PFSK-1 (cell line): ENCODE data around the gene GAL3ST3.

Experiments used
- FOXP2 ChIP-seq: optimal IDR thresholded peaks from 2 replicates; pipeline ENCODE3; 2011; ENCODE audit warnings: borderline replicate concordance, control low read depth, inconsistent platforms; ENCODE audit not compliant: insufficient read depth; ENCODE audit errors: extremely low read length, extremely low read depth
- POLR2AphosphoS5 ChIP-seq: IDR thresholded peaks from 2 replicates; pipeline ENCODE4 v1.6.1; 2012; ENCODE audit warnings: low read depth, mild to moderate bottlenecking, control low read depth, low read length, moderate library complexity
- SIN3A ChIP-seq: IDR thresholded peaks from 2 replicates; pipeline ENCODE4 v1.6.1; 2012; ENCODE audit warnings: mild to moderate bottlenecking, low read length, moderate library complexity, borderline replicate concordance; ENCODE audit not compliant: insufficient read depth
- TAF1 ChIP-seq: IDR thresholded peaks from 2 replicates; pipeline ENCODE4 v1.6.1; 2012; ENCODE audit warnings: low read length, control low read depth, borderline replicate concordance; ENCODE audit not compliant: insufficient read depth
- TF ChIP-seq, protein P1 (sequence below), 2 experiments: IDR thresholded peaks; 2 replicates each; pipeline versions ENCODE4 v1.6.1 to v1.8.0; 2011 to 2012; ENCODE audit warnings: low read depth in 2 of 2, low read length in 2 of 2, control low read depth in 1 of 2, inconsistent platforms in 1 of 2, mild to moderate bottlenecking in 1 of 2, moderate library complexity in 1 of 2; ENCODE audit not compliant: insufficient read depth in 1 of 2

The GAL3ST3 gene

DNA sequence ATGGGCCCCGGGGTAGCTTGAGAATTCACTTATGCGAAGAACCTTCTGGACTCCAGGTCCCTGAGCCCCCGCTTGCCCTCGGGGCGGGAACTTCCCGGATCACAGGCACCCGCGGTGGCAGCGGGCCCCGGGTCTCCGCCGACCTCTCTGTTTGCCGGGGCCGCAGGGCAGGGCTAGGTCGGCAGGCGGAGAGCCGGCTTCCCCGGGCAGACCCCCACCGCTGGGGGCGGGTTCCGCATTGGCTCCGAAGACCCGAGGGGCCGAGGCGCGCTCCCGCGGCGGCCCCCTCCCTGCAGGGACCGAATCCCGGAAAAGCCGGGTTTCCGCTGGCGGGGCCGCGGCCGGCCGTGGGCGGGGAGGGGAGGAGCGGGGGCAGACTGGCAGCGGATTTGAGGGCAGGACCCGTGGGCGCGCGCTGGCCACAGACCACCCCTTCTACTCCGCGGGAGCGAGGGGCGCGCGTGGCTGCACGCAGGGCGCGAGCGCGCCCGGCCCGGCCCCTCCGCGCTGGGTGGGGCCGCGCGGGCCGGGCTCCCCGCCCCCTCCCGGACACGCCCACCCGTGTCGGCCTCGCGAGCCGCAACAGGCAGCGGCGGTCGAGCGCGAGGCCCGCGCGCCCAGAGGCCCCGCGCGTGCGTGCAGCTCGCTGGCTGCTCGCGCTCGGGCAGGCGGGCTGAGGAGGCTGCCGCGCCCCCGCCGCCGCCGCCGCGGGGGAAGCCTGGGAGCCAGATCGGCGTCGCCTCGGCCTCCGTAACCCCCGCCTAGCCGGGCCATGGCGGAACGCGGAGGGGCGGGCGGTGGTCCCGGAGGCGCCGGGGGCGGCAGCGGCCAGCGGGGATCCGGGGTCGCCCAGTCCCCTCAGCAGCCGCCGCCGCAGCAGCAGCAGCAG is 21.0 kb upstream of the GAL3ST3 start, which contains the start of gene PACS1:
Gene PACS1, plus strand, starts transcription at position 558 of the 889 bp plus-strand sequence. Its CDS starts 215 bp downstream, at position 773.
- TF ChIP-seq SIN3A (no peak), POLR2AphosphoS5 (peak; percentile 63)

DNA sequence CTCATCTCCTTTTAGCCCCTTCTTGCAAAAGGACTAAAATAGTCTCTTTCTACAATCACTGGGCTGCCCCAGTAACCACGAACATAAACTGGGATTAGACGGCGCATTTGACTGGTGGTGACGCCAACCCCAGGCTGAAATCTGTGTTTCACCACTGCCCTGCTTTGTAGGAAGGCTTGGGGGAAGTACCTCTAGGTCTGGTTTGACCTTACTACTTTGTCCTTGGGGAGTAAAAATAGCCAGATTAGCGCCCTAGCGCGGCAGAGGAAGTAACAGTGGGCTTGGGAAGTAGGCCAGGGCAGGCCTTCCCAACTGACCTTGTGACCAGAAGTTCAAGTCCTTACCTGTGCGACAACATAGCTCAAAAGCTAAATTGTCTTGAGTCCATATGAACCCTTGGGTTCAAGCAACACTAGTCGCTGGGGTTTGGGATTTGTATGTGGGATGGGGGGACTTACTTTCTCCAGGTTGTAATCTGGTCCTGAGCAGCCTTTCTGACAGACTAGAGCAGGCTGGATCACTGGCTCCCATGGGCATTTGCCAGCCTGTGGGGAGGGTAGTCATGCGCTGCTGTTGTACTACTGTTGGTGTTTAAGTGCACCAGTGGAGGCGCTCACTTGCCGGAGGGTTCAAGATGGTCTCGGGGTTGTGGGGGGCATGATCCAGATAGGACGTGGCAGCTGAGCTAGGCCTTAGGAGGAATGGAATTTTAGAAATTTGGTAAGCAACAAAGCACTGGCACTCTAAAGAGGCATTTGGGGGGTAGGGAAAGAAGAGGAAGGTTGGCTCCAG is 20.2 kb upstream of the GAL3ST3 start:
- no peak for TF ChIP-seq SIN3A
- TF ChIP-seq, protein P1, sequence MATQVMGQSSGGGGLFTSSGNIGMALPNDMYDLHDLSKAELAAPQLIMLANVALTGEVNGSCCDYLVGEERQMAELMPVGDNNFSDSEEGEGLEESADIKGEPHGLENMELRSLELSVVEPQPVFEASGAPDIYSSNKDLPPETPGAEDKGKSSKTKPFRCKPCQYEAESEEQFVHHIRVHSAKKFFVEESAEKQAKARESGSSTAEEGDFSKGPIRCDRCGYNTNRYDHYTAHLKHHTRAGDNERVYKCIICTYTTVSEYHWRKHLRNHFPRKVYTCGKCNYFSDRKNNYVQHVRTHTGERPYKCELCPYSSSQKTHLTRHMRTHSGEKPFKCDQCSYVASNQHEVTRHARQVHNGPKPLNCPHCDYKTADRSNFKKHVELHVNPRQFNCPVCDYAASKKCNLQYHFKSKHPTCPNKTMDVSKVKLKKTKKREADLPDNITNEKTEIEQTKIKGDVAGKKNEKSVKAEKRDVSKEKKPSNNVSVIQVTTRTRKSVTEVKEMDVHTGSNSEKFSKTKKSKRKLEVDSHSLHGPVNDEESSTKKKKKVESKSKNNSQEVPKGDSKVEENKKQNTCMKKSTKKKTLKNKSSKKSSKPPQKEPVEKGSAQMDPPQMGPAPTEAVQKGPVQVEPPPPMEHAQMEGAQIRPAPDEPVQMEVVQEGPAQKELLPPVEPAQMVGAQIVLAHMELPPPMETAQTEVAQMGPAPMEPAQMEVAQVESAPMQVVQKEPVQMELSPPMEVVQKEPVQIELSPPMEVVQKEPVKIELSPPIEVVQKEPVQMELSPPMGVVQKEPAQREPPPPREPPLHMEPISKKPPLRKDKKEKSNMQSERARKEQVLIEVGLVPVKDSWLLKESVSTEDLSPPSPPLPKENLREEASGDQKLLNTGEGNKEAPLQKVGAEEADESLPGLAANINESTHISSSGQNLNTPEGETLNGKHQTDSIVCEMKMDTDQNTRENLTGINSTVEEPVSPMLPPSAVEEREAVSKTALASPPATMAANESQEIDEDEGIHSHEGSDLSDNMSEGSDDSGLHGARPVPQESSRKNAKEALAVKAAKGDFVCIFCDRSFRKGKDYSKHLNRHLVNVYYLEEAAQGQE (IDR thresholded peaks at IDR 0.05; ENCODE audit: insufficient read depth in 1 of 2, low read depth in 2 of 2, low read length in 2 of 2): no peak
- TF ChIP-seq TAF1: no peak
- TF ChIP-seq FOXP2: no peak
- no peak for TF ChIP-seq POLR2AphosphoS5

DNA sequence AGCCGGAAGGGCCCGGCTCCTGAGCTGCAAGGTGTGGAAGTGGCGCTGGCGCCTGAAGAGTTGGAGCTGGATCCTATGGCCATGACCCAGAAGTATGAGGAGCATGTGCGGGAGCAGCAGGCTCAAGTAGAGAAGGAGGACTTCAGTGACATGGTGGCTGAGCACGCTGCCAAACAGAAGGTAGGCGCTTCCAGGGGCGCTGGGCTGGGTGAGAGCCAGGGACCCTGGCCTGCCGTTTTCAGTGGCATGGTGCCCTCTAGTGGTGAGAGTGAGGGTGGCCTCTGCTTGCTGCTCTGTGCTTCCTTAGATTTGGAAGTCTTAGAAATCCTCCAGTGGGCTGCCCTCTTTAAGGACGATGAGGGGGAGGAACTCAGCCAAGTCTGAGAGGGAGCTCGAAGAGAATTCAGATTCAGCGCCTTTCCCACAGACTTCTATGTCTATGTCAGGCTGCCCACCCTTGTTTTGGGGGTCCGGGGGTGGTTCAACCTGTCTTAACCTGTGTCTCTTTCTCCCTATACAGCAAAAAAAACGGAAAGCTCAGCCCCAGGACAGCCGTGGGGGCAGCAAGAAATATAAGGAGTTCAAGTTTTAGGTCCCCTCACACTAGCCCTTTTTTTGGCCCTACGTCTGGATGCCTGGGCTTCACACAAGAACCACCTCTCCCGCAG is 19.3 kb upstream of the GAL3ST3 start:
- TF ChIP-seq SIN3A: no peak
- TF ChIP-seq POLR2AphosphoS5: no peak
- TF ChIP-seq, protein P1 (IDR thresholded peaks at IDR 0.05; ENCODE audit: insufficient read depth in 1 of 2, low read depth in 2 of 2, low read length in 2 of 2): no peak
- no peak for TF ChIP-seq FOXP2
- no peak for TF ChIP-seq TAF1

DNA sequence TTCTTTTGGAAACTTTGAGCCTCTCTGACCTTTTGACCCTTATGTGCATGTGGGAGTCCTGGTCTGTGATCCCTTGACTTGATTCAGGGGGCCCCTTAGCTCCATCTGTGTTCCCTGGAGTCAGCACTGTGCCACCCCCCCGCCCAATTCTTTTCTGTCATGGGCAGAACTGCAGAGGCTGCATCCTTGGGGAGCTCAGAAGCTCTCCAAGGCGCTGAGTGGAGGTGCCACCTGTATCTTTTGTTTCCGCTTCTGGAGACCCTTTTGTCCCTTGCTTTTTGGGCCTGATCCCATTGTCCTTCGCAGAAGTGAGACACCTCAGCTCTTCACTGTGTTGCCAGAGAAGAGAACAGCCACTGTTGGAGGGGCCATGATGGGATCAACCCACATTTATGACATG is 18.7 kb upstream of the GAL3ST3 start:
- TF ChIP-seq SIN3A (no peak), TAF1 (no peak), FOXP2 (no peak), POLR2AphosphoS5 (no peak)
- TF ChIP-seq, protein P1 (IDR thresholded peaks at IDR 0.05; ENCODE audit: insufficient read depth in 1 of 2, low read depth in 2 of 2, low read length in 2 of 2): no peak

DNA sequence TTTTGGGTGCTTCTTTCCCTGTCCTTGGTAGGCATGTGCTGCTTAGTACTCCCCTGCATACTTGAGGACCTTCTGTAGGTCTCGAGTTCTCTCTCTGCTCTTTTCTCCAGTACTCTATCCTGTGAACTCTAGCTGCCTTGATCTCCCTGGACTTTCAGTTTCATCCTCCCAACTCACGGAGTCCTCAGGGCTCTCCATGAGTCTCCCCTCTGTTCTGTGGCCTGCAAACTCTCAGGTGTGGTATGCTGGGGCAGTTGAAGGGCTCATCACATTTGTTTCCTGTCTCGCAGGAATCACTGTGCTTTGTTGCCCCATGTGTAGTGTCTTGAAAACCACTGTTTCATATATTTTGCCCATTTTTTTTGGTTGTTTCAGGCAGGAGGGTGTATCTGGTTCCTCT is 17.8 kb upstream of the GAL3ST3 start:
- TF ChIP-seq, protein P1 (IDR thresholded peaks at IDR 0.05; ENCODE audit: insufficient read depth in 1 of 2, low read depth in 2 of 2, low read length in 2 of 2): no peak
- TF ChIP-seq POLR2AphosphoS5 (no peak), SIN3A (no peak), TAF1 (no peak), FOXP2 (no peak)
